ENCODE results near the gene FAAP24.
"Not testable (repeated sequence)": the region's sequence is repeated elsewhere in the genome, so short reads cannot be mapped to it uniquely, and the experiment has no call there.

Gene FAAP24

GRCh38 chr19:32971715-32972540 is at the start of gene FAAP24, which contains the start of gene CEP89:
FAAP24 (plus strand) TSS chr19:32972242; CDS start chr19:32973197, 955 bp downstream.
CEP89 (minus strand) TSS chr19:32971958; CDS start chr19:32971874, 84 bp downstream.
- peak; percentile 87 to 99 (median 97) for DNase-seq

- no peak for DNase-seq
These were observed 47.8 kb upstream of the FAAP24 start for GRCh38 chr19:32924200-32924599.

- DNase-seq = no peak
These were observed 43.2 kb upstream of the FAAP24 start for GRCh38 chr19:32928806-32929205.

DNA sequence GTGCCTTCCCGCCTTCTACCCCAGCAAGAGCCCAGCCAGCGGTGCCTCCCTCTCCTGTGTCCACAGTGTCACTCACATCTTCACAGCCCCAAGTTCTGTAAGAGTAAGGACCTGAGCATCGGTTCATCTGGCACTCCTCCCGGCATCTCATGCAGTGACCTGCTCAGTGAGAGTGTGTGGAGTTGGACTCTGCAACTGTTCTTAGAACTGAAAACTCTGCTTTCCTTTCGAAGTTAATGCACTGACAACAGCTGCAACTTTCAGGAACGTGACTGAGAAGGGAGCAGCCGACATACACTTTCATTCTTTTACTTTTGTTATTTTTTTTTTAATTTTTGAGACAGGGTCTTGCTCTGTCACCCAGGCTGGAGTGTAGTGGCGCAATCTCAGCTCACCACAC is 41.5 kb upstream of the FAAP24 start:
- no peak for DNase-seq

GRCh38 chr19:32933571-32933970 is 38.5 kb upstream of the FAAP24 start:
- DNase-seq = no peak

DNA sequence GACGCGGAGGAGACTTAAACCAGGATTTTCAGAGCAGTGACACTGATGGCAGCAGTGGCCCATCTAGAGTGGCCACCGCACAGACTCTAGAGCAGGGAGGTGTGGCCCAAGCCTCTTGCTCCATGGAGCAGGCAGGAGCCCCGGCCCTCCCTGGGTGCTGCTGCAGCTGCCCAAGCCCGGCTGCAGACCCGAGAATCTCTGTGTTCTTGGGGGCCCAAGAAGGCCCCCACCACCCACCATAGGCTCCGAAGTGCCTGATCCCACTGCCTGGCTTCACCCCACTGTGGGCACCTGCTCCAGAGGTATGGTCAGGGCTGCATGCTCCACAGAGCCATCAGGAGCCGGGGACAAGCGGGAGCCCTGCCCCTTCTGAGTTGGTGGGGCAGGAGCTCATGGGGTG is 36.4 kb upstream of the FAAP24 start:
- no peak for DNase-seq

DNA sequence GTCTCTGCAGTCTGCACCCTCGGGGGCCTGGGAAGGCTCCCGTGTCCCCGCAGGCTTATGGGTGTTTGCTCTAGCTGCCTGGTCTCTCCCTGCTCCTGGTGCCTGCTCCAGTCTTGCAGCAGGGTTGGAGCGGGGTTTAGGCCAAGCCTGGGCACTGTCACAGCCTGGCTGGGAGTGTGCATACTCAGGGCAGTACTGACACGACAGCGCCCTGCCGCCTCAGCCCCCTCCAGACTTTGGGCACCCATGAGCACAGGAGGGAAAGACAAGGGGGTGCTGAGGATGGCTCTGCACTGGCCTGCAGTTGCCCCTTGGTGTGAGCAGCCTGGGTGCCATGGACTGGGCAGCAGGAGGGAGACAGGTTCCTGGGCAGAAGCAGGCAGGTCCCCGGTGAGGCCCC is 36.0 kb upstream of the FAAP24 start:
- DNase-seq = no peak

GRCh38 chr19:32941273-32941672 is 30.8 kb upstream of the FAAP24 start:
- DNase-seq = not testable (repeated sequence)

GRCh38 chr19:32945260-32945659 is 26.8 kb upstream of the FAAP24 start:
- no peak for DNase-seq

GRCh38 chr19:32966750-32967149 is 5.3 kb upstream of the FAAP24 start:
- no peak for DNase-seq

- no peak for DNase-seq
These were observed 2.5 kb upstream of the FAAP24 start for GRCh38 chr19:32969549-32969948.

GRCh38 chr19:32971012-32971595 is 938 bp upstream of the FAAP24 start:
- DNase-seq = no peak

GRCh38 chr19:32976223-32976805 is 4.3 kb downstream of the FAAP24 start:
- DNase-seq = peak in 49 of 56 donors; percentile 1 to 88 (median 30)

GRCh38 chr19:32977280-32977679 is 5.2 kb downstream of the FAAP24 start:
- DNase-seq = no peak

GRCh38 chr19:32977813-32978212 is 5.8 kb downstream of the FAAP24 start:
- not testable (repeated sequence) for DNase-seq

DNA sequence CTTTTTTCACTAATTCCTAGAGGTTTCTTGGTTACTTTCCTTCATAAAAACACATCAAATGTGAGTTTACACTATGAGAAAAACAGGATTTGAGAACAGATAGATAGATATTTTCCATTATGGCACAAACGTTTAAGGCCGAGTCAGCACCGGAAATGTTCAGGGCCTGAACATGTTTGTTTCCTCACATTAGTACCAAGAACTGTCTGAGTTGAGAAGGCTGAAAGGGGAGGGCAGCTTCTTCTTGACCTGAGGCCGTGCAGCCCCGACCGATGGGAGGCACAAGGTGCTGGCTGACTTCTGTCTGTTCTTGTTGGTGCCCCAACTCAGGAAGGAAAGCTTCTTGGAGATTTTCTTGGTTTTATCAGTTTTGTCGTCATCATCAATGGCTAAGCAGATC is 7.8 kb downstream of the FAAP24 start:
- not testable (repeated sequence) for DNase-seq

DNA sequence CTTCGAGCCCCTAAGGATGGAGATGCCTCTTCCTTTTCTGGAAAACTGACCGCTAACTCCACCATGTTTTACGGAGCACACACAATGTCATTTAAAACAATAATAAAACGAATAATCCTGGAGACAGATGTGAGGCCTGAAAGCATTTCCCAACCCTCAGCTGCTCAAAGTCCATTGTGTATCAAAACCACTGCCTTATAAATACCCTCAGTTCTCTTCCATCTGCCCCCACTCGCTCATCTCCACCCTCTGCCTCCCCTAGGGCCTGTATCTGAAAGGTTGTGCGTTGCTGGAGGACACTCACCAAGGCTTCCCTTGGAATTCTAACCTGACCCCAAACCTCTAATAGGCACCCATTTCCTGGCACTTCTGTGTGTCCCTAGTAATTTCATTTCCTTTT is 10.4 kb downstream of the FAAP24 start:
- DNase-seq = not testable (repeated sequence)

DNA sequence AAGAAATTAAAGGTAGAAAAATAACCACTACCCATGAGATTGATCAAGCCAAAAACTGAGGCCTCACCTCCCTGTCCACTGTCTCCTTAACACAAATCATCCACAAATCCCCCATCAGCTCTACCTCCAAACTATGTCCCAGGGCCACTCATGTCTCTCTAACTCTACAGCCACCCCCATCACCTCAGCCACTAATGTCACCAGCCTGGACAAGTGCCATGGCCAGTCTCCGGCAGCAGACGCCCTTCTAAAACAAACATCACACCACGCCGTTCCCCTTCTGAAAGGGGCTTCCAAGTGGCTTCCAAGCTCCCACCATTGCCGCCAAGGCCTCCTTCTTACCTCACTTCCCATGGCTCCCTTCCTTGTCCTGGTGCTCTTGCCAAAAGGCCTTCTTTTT is 16.2 kb downstream of the FAAP24 start:
- not testable (repeated sequence) for DNase-seq

- no peak for DNase-seq
These were observed 16.7 kb downstream of the FAAP24 start for GRCh38 chr19:32988724-32989123.

GRCh38 chr19:32995966-32996365 is 23.9 kb downstream of the FAAP24 start:
- DNase-seq = not testable (repeated sequence)

- not testable (repeated sequence) for DNase-seq
These were observed 25.0 kb downstream of the FAAP24 start for GRCh38 chr19:32997061-32997464.

- no peak for DNase-seq
These were observed 25.8 kb downstream of the FAAP24 start for GRCh38 chr19:32997716-32998355.
